ENCODE measurements around the gene ZNF750.

ZNF750 gene

DNA sequence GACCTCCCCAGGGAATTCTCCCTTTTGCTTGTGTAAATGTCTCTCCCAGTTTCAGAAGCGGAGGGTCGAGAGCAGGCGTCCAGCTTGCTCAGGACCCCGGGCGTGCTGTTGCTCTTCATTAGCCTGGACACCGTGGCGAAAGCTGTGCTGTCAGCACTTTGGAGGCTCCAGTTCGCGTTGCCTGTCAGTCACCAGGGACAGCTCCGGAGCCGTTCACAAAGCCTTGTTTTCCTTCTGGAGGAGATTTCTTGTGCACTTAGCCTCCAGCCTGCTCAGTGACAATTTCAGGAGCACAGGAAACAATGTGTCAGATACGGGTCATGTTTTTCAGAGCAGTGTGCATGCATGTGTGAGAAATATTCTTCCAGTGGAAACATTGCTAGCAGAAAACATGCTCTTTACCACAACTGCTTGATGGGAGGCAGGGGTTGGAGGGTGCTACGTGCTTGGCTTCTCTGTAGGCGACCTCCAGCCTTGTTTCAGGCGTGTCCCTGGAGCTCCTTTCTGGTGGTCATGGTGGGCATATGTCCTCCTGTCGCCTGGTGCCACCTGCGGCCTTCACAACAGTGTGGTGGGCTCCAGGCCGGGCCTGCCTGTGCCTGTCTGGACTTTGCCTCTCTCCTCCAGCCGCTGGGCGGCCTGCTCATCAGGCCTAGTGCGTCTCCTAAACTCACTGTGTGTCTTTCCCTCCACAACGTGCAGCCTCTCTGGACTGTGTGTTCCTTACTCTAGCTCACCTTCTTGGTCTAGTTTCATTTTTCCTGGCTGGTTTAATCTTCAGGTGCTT is 29.0 kb downstream of the ZNF750 start:
- DNase-seq, result no peak

GRCh38 chr17:82808921-82809905 is 30.6 kb downstream of the ZNF750 start:
- no peak for DNase-seq

DNA sequence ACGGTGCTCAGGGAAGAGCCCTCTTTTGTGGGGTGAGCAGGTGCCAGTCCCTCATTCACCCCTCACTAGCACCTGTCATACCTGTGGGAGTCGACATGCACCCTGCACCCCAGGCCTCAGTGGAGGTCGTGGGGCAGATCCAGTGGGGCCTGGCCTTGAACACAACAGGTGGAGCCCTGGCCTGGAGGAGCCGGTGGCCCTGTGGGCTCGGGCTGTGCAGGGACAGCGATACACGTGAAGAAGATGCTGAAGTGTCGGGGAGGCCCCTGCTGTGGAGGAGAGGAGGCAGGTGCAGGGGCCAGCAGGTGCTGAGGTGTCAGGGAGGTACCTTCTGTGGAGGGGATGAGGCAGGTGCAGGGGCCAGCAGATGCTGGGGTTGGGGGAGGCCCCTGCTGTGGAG is 31.8 kb downstream of the ZNF750 start:
- no peak for DNase-seq

GRCh38 chr17:82807562-82807961 is 32.3 kb downstream of the ZNF750 start:
- DNase-seq, result no peak

- DNase-seq, result no peak
Measured at GRCh38 chr17:82807101-82807500, 32.7 kb downstream of the ZNF750 start.

DNA sequence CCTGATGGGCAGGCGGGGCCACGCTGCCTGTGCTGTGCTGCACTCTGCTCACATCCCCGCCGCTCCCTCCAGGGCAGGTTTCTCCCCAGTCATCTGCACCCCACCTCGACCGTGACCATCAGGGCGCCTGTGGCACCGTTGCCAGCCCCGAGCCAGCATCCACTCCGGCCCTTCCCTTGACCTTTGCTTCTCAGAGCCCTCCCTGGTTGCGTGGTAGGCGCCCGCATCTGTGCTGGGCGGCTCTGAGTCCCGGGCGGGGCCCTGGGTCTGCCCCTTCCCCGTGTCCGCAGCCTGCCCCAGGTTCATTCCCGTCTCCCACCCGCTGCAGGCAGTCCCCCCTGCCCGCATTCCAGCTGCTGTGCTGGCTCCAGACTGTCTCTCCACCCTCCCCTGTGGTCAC is 33.2 kb downstream of the ZNF750 start:
- no peak for DNase-seq

- no peak for DNase-seq
Measured at GRCh38 chr17:82805823-82806222, 34.0 kb downstream of the ZNF750 start.

GRCh38 chr17:82805254-82805653 is 34.6 kb downstream of the ZNF750 start:
- DNase-seq, result no peak

- DNase-seq, result no peak
Measured at GRCh38 chr17:82804442-82805191, 35.2 kb downstream of the ZNF750 start.

DNA sequence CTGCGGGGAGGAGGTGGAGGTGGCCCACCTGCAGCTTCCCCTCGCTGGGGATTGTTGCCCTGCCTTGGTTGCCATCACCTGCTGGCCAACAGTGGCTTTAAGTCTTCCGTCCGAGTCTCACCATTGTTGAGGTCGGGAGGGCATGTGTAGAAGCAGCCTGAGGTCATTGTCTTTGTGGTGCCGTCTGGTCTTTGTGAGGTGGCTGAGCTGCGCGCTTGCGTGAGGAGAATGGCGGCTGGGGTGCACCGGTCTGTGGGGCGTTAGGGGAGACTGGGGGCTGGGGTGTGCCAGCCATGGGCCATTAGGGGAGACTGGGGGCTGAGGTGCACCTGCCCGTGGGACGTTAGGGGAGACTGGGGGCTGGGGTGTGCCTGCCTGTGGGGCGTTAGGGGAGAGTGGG is 36.2 kb downstream of the ZNF750 start:
- no peak for DNase-seq

- no peak for DNase-seq
Measured at GRCh38 chr17:82803185-82803584, 36.6 kb downstream of the ZNF750 start.

- DNase-seq, result no peak
Measured at GRCh38 chr17:82802075-82802780, 37.6 kb downstream of the ZNF750 start.

DNA sequence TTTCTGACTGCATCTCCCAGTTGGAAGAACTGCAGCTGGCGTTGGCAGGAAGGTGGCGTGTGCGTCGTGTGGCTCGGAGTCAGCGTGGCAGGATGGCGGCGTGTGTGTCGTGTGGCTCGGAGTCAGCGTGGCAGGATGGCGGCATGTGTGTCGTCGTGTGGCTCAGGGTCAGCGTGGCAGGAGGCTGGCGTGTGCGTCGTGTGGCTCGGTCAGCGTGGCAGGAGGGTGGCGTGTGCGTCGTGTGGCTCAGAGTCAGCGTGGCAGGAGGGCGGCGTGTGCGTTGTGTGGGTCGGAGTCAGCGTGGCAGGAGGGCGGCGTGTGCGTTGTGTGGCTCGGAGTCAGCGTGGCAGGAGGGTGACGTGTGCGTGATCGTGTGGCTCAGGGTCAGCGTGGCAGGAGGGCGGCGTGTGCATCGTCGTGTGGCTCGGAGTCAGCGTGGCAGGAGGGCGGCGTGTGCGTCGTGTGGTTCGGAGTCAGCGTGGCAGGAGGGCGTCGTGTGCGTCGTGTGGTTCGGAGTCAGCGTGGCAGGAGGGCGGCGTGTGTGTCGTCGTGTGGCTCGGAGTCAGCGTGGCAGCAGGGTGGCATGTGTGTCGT is 38.3 kb downstream of the ZNF750 start:
- no peak for DNase-seq

DNA sequence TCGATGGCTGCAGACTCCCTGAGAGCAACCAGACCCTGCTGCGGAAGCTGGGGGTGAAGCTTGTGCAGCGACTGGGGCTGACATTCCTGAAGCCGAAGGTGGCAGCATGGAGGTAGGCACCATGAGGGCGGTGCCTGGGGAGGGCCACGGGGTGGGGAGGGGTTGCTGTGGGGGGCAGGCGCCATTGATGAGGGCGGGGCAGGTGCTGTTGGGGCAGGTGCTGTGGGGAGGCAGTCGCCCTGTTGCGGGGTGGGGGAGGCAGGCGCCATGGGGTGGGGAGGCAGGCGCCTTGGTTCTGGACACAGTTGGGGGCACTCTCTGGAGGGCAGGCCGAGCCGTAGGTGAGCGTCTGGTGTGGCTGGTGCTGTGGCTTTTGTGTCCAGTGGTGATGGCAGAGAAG is 38.9 kb downstream of the ZNF750 start:
- no peak for DNase-seq

- DNase-seq, result no peak
Measured at GRCh38 chr17:82799591-82799990, 40.2 kb downstream of the ZNF750 start.

DNA sequence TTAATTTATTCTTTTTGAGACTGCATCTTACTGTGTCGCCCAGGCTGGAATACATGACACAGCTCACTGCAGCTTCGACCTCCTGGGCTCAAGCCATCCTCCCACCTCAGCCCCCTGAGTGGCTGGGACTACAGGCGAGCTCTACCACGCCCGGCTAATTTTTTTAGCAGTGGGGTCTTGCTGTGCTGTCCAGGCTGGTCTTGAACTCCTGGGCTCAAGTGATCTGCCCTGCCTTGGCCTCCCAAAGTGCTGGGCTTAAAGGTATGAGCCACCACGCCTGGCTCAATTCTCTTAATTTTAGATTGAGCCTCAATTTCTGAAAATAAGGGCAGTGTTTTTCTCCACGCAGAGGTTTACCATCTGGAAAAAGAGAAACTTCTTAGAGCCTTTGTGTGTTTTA is 41.1 kb downstream of the ZNF750 start:
- no peak for DNase-seq

- DNase-seq, result no peak
Measured at GRCh38 chr17:82797061-82797460, 42.8 kb downstream of the ZNF750 start.

DNA sequence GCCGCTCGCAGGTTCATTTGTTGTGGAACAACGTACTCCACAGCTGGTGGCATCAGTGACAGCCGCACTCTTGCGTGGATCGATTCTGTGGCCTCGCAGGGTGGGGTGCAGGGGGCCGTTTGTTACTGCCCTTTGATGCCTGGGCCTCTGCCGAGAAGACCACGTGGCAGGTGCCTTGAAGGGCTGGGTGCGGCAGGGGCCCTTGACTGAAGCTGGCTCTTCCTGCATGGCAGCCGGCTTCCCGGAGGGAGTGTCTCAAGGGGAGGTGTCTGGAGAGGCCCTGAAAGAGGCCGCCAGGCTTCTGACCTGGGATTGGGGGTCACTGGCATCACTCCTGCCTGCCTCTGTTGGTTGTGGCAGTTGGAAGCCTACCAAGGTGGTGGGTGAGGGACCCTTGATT is 44.2 kb downstream of the ZNF750 start:
- no peak for DNase-seq

GRCh38 chr17:82794781-82795482 is 44.9 kb downstream of the ZNF750 start:
- DNase-seq, result no peak

- no peak for DNase-seq
Measured at GRCh38 chr17:82793974-82794630, 45.7 kb downstream of the ZNF750 start.

- DNase-seq, result no peak
Measured at GRCh38 chr17:82791532-82791931, 48.3 kb downstream of the ZNF750 start.

Measured in GF-D8 (cell line).